Esophagus squamous epithelium (tissue), 5 donors: ENCODE data around the gene RTN1. TPM values are rescaled to one million over a fixed set of nuclear protein-coding genes. Genes with fewer than 3 reads are reported as not detected.

Experiments used
- DNase-seq: peaks from one replicate; lab custom pipeline; 2025; lab: John Stamatoyannopoulos, UW
- H3K27ac ChIP-seq, 4 donors: fragments of 200-600 bp; sonication (generic); one replicate each; pipeline ENCODE4 v1.5.1; 2016 to 2019; ENCODE audit warnings: mild to moderate bottlenecking in 1 of 4
- H3K27me3 ChIP-seq, 4 donors: fragments of 200-600 bp; sonication (generic); 1 replicate in 3 of 4; 2 replicates in 1 of 4; pipeline versions ENCODE4 v1.5.1 to v1.6.0; 2017 to 2021; ENCODE audit warnings: antibody characterized with exemption in 1 of 4
- H3K36me3 ChIP-seq, 3 donors: fragments of 200-600 bp; sonication (generic); one replicate each; pipeline ENCODE4 v1.5.1; 2016 to 2019
- H3K4me1 ChIP-seq, 3 donors: fragments of 200-600 bp; sonication (generic); one replicate each; pipeline ENCODE4 v1.5.1; 2017 to 2019
- H3K4me3 ChIP-seq, 4 donors: fragments of 200-600 bp; sonication (generic); 1 replicate in 3 of 4; 2 replicates in 1 of 4; pipeline ENCODE4 v1.5.1; 2016 to 2019; ENCODE audit warnings: mild to moderate bottlenecking in 2 of 4, moderate library complexity in 1 of 4
- H3K9me3 ChIP-seq, 3 donors: fragments of 200-600 bp; sonication (generic); one replicate each; pipeline ENCODE4 v1.5.1; 2016 to 2019
- POLR2A ChIP-seq, 4 donors: fragments of 450-650 bp; IDR thresholded peaks; one replicate each; pipeline ENCODE4 v1.6.1; 2017; ENCODE audit warnings: antibody characterized with exemption in 4 of 4, mild to moderate bottlenecking in 4 of 4, moderate library complexity in 3 of 4
- WGBS, 2 donors: methylation state at CpG; one replicate each; pipeline ENCODE4 v1.1.5; 2018; 5-methylcytosine and 5-hydroxymethylcytosine counted together
- intact Hi-C: fragments of 100-400 bp; cut with DNase I; formaldehyde crosslinking; loops from one replicate; pipeline ENCODE4 v1.15.0; 2022
- total RNA-seq, 4 donors: library from RNA; depleted of rRNA; stranded (reverse); fragments of >200 nt; gene quantifications; one replicate each; pipeline ENCODE4 v1.1.0, GENCODE V29; 2016
- TF ChIP-seq, protein P1 (sequence below), 6 experiments: fragments of 450-650 bp in 4 of 6; fragments of 200-600 bp in 2 of 6; sonication (generic) in 2 of 6; IDR thresholded peaks; one replicate each; pipeline ENCODE4 v1.5.1; 2016 to 2019; ENCODE audit warnings: antibody characterized with exemption in 6 of 6, mild to moderate bottlenecking in 4 of 6, moderate library complexity in 4 of 6
- donor health status: DM: yes; HTN: yes; CAD: no.

RTN1 gene
- total RNA-seq, 4 donors from 2014 or later, result 0.15 to 2.3 (median 0.91) TPM

GRCh38 chr14:59846595-59846994 is 24.0 kb downstream of the RTN1 start:
- 69 to 82% methylated on average over 2 of the region's 2 CpGs for WGBS, 2 donors
- Histone ChIP-seq H3K4me3 (no peak overlapping the region), H3K27me3 (no peaks in the 10 kb centered on the region), H3K27ac (no peak overlapping the region), H3K9me3 (no peaks in the 10 kb centered on the region), H3K4me1 (no peaks in the 10 kb centered on the region), H3K36me3 (no peaks in the 10 kb centered on the region)
- DNase-seq, result no peak
- intact Hi-C loops, result no loop called here
- TF ChIP-seq, protein P1, sequence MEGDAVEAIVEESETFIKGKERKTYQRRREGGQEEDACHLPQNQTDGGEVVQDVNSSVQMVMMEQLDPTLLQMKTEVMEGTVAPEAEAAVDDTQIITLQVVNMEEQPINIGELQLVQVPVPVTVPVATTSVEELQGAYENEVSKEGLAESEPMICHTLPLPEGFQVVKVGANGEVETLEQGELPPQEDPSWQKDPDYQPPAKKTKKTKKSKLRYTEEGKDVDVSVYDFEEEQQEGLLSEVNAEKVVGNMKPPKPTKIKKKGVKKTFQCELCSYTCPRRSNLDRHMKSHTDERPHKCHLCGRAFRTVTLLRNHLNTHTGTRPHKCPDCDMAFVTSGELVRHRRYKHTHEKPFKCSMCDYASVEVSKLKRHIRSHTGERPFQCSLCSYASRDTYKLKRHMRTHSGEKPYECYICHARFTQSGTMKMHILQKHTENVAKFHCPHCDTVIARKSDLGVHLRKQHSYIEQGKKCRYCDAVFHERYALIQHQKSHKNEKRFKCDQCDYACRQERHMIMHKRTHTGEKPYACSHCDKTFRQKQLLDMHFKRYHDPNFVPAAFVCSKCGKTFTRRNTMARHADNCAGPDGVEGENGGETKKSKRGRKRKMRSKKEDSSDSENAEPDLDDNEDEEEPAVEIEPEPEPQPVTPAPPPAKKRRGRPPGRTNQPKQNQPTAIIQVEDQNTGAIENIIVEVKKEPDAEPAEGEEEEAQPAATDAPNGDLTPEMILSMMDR (IDR thresholded peaks at IDR 0.05), result no peak
- TF ChIP-seq POLR2A (IDR thresholded peaks at IDR 0.05), result no peak

- H3K36me3 ChIP-seq, result no peaks in the 10 kb centered on the region
- no peaks in the 10 kb centered on the region for H3K9me3 ChIP-seq
- no peak overlapping the region for H3K4me3 ChIP-seq
- TF ChIP-seq POLR2A (IDR thresholded peaks at IDR 0.05), result no peak
- TF ChIP-seq, protein P1 (IDR thresholded peaks at IDR 0.05), result no peak
- H3K27me3 ChIP-seq, result no peaks in the 10 kb centered on the region
- H3K4me1 ChIP-seq, result no peaks in the 10 kb centered on the region
- 64 to 71% methylated on average over 3 of the region's 3 CpGs for WGBS, 2 donors
- no peak for DNase-seq
- intact Hi-C loops, result no loop called here
- no peak overlapping the region for H3K27ac ChIP-seq
These were observed 25.3 kb downstream of the RTN1 start for GRCh38 chr14:59845245-59845644.

- no peak overlapping the region for H3K4me3 ChIP-seq
- TF ChIP-seq POLR2A (IDR thresholded peaks at IDR 0.05), result no peak
- TF ChIP-seq, protein P1 (IDR thresholded peaks at IDR 0.05), result no peak
- no peak overlapping the region for H3K27ac ChIP-seq
- no peaks in the 10 kb centered on the region for H3K27me3 ChIP-seq
- intact Hi-C loops, result no loop called here
- H3K36me3 ChIP-seq, result no peaks in the 10 kb centered on the region
- no peak for DNase-seq
- WGBS, 2 donors, result 74 to 77% methylated on average over 8 of the region's 8 CpGs
- no peaks in the 10 kb centered on the region for H3K9me3 ChIP-seq
- no peaks in the 10 kb centered on the region for H3K4me1 ChIP-seq
These were observed 26.3 kb downstream of the RTN1 start for GRCh38 chr14:59844186-59844812.

DNA sequence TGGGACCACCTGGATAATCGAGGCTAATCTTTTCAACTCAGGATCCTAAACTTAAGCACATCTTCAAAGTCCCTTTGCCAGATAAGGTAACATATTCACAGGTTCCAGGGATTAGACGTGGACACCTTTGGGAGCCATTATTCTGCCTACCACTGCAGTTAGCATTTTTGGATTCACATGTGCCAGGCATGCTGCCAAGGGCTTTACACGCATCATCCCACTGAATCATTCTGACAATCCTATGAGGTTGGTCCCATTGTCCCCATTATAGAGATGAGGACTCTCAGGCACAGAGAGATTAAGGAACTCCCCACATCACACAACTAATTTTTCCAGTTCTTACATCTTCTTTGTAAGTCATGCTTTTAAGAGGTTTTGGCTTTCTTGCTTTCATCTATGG is 34.5 kb downstream of the RTN1 start:
- intact Hi-C loops, result no loop called here
- H3K4me1 ChIP-seq, result no peaks in the 10 kb centered on the region
- TF ChIP-seq, protein P1 (IDR thresholded peaks at IDR 0.05), result no peak
- TF ChIP-seq POLR2A (IDR thresholded peaks at IDR 0.05), result no peak
- no peak for DNase-seq
- WGBS, 2 donors, result 41 to 59% methylated on average over 3 of the region's 3 CpGs
- no peaks in the 10 kb centered on the region for H3K9me3 ChIP-seq
- H3K4me3 ChIP-seq, result no peak overlapping the region
- no peak overlapping the region for H3K27ac ChIP-seq
- H3K27me3 ChIP-seq, result no peaks in the 10 kb centered on the region
- no peaks in the 10 kb centered on the region for H3K36me3 ChIP-seq

DNA sequence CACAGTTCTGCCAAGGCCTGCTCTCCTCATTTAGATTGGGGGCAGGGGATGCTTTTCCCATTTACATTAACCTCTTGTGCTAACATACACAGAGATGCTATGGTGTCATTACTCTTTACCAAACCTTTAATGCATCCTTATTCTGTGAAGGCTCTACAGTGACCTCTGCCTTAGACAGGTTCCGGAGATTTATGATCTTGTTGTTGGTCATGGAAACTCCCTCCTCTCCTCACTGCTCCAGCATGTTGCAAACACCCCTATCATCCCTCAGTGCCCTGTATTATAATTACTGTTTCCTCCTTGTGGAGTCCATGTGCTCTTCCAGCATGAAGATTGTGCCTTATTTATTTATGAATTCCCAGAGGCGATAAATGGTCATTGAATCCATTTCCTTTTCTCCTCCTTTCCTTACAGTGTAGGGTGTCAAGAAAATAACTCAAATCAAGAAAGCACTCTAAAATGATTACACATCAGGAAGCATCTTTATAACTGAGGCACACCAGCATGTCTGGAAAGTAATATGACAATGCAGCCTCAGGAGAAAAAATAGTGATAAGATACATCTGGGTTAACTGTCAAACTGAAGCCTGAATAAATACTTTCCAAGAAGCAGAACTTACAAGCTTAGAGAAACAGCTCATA is 37.8 kb downstream of the RTN1 start:
- Histone ChIP-seq H3K27me3 (no peaks in the 10 kb centered on the region), H3K4me1 (no peaks in the 10 kb centered on the region), H3K4me3 (no peak overlapping the region), H3K9me3 (no peaks in the 10 kb centered on the region), H3K27ac (no peak overlapping the region), H3K36me3 (no peaks in the 10 kb centered on the region)
- DNase-seq, result no peak
- intact Hi-C loops, result no loop called here
- WGBS, 2 donors, result 79 to 88% methylated on average over 2 of the region's 2 CpGs
- TF ChIP-seq, protein P1 (IDR thresholded peaks at IDR 0.05), result no peak
- no peak for TF ChIP-seq POLR2A (IDR thresholded peaks at IDR 0.05)
